ENCODE results near the gene RASSF8. TPM values are rescaled to one million over a fixed set of nuclear protein-coding genes. Genes with fewer than 3 reads are reported as not detected.

RASSF8 gene
- total RNA-seq, 1 donor from 2014 or later = 38.7 TPM

DNA sequence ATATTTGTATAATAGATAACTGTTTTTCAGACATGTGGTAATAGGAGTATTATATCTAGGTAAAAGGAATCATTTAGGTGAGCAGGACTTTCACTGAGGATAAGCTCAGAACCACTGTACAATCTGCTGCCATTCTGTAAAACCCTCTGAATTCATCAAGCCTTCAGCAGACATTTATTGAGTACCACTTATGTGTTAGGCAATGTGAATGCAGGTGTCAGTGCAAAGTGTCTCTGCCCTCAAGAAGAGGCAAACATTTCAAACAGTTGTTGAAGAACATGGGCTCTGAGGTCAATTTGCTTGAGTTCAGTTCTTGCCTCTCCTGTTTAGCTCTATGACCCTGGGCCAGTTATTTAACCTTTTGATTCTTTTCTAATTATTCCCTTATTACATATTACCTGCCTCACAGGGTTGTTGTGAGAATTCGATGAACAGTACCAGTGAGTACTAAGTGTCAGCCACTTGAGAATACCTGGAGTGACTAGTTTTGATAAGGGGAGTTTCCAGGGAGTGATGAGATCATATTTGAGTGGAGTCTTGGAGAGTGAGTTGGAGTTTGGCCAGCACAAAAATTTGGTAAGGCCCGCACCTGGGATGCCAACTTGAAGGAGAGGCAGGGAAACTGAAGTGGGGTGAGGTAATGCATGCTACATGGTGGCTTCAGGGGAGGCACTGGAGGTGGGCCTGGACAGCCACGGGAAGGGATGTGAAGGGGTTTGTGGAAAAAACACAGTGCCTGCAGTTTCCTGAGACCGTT, 33.7 kb downstream of the RASSF8 start:
- no peak for DNase-seq (ENCODE audit: extremely low read depth, low read depth, low spot score)

DNA sequence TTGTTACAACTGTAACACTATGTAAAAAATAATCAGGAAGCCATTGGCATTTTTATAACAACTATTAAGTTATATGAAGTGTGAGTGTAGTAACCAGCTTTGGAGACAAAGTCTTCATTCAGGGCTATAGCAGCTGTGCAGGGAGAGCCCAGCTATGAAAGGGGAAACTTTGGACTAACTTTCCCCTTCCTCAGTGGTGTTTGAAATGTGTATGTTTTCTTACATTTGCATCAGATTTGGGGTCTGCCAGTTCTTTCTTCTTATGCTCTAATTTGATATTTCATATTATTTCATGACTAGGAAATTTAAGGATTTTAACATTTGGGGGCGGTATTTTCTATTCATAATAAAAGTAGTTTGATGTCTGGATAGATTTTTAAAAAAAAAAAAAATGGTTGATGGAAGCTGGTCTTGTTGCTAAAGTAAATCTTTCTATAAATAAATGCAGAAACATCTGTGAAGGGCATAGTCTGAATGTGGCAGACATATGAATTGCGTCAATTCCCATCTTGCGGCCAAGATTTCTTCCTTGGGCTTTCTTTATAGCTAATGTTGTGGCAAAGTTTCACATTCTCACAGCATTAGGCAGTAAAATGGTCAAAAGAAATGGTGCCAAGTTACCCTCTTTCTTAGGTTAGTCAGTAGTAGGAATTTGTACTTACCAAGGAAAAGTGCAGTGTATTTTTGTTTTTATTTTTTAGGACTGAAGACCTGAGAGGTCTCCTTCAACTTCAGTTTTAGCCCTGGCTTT, 35.6 kb downstream of the RASSF8 start:
- DNase-seq (ENCODE audit: extremely low read depth, low read depth, low spot score) = no peak

DNA sequence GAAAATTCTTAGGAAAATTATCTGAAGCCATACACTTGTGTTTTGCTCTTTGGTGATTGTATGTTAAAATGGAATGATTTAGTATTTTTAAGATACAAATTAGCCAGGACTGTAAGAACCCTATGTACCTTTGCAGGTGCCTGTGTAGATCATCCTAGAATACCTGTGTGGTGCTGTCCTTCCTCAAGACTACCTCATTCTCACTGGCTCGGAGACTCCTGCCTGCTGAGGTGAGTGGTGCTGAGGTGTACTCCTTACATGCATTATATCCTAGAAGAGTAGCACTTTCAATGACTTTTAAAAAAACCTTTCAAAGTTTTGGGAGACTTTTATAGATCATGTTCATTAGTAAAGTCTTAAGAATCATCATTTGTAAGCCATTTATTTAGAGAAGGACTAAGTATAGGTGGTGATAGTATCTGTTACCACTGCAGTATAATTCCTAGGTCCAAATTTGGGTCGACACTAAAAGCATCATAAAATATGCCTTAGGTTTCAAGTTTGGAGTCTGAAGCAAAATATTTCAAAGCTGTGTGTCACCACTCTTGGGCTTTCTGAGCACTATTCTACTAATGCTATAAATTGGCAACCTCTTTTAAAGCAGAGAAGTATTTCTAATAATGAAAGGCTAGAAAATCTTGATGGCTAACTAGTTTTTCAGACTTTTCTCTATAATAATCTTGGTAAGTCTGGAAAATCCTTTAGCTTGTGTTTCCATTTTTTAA, 36.6 kb downstream of the RASSF8 start:
- DNase-seq (ENCODE audit: extremely low read depth, low read depth, low spot score) = no peak

- DNase-seq (ENCODE audit: extremely low read depth, low read depth, low spot score) = no peak
Observed at GRCh38 chr12:25995906-25996305, 37.4 kb downstream of the RASSF8 start.

DNA sequence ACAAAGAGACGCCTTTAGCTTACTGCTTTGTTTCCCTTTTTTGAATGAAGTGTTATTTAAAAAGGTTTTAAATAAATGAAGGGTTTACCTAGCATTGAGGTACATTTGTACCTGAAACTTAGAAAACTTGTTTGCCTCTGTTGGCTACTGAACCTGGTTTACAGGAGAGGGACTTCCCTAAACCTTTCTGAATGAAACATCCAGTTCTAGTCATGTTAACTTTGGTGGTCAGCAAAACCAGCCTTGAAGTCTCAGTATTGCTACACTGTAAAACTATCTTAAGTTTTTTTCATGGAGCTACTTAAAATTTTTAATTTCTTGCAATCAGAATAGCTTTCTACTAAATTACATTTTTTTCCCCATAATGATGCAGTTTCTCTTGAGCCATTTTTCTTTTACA, 38.2 kb downstream of the RASSF8 start:
- DNase-seq (ENCODE audit: extremely low read depth, low read depth, low spot score) = no peak

DNA sequence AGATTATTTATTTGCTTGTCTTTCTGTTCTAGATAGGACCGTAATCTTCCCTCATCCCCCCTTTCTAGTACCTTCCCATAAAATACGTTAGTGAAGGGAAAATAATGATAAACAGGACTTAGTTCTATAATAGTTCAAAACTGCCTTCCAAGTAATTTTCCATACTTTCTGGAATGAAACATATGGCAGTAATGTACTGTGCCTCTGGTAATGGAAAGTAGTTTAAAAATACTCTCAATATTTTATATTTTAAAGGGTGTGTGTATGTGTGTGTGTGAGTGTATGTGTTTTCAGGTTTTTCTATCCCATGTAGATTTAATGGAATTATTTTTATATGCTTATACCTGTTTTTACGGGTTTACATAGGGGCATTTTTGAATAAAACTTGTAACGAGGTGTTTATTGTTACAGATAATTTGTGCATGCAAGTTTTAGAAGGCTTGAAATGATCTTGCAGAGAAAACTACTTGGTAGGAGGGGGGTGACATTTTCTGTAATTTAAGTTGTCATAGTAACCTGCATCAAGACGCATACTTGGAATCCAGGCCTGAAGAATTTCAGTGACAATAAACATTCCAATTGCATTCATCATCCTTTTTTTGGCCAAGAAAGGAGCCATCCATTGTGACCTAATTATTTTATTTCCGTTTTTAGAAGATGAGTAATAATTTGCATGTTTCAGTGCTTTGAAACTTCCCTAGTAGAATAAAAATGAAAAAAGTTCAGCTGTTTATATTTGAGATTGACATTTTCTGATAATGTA, 38.9 kb downstream of the RASSF8 start:
- DNase-seq (ENCODE audit: extremely low read depth, low read depth, low spot score) = peak; percentile 98

GRCh38 chr12:26000898-26001297, 42.4 kb downstream of the RASSF8 start:
- no peak for DNase-seq (ENCODE audit: extremely low read depth, low read depth, low spot score)

- no peak for DNase-seq (ENCODE audit: extremely low read depth, low read depth, low spot score)
Observed at GRCh38 chr12:26001530-26001929, 43.0 kb downstream of the RASSF8 start.

DNA sequence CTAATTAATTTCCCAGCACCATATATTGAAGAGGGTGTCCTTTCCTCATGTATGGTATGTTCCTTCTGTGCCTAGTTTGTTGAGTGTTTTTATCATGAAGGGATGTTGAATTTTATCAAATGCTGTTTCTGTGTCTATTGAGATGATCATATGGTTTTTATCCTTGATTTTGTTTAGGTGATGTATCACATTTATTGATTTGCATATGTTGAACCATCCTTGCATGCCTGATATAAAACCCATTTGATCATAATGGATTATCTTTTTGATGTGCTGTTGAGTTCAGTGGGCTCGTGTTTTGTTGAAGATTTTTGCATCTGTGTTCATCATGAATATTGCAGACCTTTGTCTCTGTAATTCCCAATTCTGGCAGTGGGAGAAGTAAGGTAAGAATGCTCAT, 44.6 kb downstream of the RASSF8 start:
- no peak for DNase-seq (ENCODE audit: extremely low read depth, low read depth, low spot score)

DNA sequence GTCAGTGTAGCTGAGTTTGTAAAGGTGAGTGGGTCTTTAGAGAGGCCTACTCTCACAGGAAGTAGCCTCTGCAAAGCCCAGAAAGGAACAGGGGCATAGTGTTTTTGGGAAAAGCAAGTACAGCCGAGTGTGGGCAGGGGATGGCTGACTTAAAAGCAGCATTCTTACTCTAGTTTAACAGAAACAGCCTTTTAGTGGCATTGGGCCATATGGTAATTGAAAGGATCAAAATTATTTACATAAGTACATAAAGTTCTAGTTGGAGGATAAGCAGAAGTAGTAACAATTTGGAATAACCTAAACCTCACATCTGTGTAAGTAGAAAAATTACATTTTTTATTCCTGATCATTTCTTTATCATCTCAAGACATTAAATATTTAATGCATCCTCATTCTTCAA, 49.1 kb downstream of the RASSF8 start:
- DNase-seq (ENCODE audit: extremely low read depth, low read depth, low spot score) = no peak

DNA sequence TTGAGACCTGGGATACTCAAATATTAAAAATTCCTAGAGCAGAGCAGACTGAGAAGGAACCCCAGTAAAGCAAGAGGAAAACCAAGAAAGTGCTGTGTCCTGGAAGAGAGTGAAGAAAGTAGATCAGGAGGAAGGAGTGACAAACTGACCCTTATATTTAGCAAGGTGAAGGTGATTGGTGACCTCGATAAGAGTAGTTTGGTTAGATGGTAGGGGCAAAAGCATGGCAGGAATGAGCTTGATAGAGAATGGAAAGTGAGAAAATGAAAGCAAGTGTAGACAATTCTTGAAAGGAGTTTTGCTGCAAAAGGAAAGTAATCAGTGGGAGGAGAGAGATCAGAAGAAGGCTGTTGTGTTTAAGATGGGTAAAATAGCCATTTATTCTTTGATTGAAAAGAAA, 51.1 kb downstream of the RASSF8 start:
- no peak for DNase-seq (ENCODE audit: extremely low read depth, low read depth, low spot score)

DNA sequence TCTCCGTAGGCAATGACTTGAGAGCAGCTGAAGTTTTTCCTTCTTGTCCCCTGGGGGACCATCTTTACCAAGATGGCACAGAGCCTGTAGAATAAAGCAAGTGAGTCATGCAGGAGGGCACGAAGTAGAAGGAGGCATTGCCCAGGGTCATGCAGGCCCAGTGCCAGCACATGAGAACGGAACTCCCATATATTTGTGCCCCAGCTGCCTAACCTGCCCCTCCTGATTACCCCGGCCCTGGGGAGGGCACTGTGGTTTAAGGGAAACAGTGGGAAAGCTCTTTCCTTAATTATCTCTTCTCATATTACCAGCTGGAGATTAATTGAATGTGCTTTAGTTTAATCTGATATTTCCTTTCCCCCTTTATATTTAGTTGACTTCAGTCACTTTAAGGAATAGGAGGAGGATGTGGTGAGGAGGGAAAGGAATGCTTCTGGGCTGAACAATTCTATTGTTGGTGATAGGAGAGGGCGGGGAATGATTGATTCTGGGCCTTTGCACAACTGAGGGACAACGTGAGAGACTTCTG, 51.9 kb downstream of the RASSF8 start:
- no peak for DNase-seq (ENCODE audit: extremely low read depth, low read depth, low spot score)

DNA sequence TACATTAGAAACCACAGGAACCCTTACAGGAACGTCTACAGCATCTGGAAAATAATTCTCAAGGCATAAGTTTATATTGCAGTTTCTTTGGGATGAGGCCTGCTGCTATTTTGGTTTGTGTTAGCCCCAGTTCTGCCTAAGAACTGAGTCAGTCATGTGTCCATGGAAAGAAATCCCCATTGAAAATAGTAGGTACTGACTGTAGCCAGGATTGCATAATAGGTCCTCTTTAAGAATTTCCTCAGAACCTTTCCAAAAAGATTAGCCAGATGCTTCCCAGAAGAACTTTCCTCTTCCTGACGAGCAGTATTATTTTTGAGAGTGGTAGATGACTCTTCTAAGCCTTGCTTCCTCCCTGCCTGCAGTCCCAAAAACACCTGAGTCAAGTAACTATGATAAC, 52.6 kb downstream of the RASSF8 start:
- DNase-seq (ENCODE audit: extremely low read depth, low read depth, low spot score) = no peak

DNA sequence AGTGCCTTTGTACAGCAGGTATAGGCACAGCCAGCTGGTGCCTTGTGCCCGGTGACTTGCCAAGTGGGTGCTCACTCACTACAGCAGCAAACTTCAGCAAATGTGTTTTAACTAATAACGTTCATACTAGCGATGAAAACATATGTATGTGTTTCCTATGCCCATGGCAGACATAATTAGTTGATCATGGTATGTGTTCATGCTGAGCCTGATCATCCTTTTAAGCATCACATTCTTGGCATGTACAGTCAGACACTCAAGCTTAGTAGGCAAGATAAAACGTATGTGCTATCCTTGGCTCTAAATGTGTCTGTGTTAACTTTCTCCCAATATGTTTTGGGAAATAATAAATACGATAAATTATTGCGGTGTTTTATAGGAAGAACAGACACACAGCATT, 55.6 kb downstream of the RASSF8 start:
- no peak for DNase-seq (ENCODE audit: extremely low read depth, low read depth, low spot score)

GRCh38 chr12:26016516-26016915, 58.0 kb downstream of the RASSF8 start:
- DNase-seq (ENCODE audit: extremely low read depth, low read depth, low spot score) = no peak

- peak; percentile 60 for DNase-seq (ENCODE audit: extremely low read depth, low read depth, low spot score)
Observed at GRCh38 chr12:26017484-26018211, 59.2 kb downstream of the RASSF8 start.

- no peak for DNase-seq (ENCODE audit: extremely low read depth, low read depth, low spot score)
Observed at GRCh38 chr12:26018926-26019325, 60.4 kb downstream of the RASSF8 start.

- DNase-seq (ENCODE audit: extremely low read depth, low read depth, low spot score) = no peak
Observed at GRCh38 chr12:26021534-26021933, 63.1 kb downstream of the RASSF8 start.

- DNase-seq (ENCODE audit: extremely low read depth, low read depth, low spot score) = no peak
Observed at GRCh38 chr12:26022043-26022442, 63.6 kb downstream of the RASSF8 start.

- DNase-seq (ENCODE audit: extremely low read depth, low read depth, low spot score) = no peak
Observed at GRCh38 chr12:26026713-26027112, 68.2 kb downstream of the RASSF8 start.

Data from glomerular endothelial cell (primary cell).